H9 (cell line): ENCODE data around the gene PDCD6IP. TPM values are rescaled to one million over a fixed set of nuclear protein-coding genes. Genes with fewer than 3 reads are reported as not detected.

Experiments used
- DNase-seq: peaks from one replicate; pipeline ENCODE4 v3.0.0-alpha.2; 2017
- H2AFZ ChIP-seq: one replicate; pipeline ENCODE4 v1.6.1; 2013; ENCODE audit warnings: mild to moderate bottlenecking, low read length, control low read depth, moderate library complexity
- H2AK5ac ChIP-seq: 2 replicates; pipeline ENCODE4 v1.6.1; 2013; ENCODE audit warnings: low read length, control low read depth, mixed read lengths; ENCODE audit not compliant: insufficient read length
- H2BK120ac ChIP-seq: one replicate; pipeline ENCODE4 v1.6.1; 2013; ENCODE audit warnings: low read depth, mild to moderate bottlenecking, low read length, control low read depth, inconsistent platforms; ENCODE audit not compliant: poor library complexity, severe bottlenecking
- H2BK12ac ChIP-seq: 2 replicates; pipeline ENCODE4 v1.6.1; 2013; ENCODE audit warnings: low read length, control low read depth, mixed read lengths, low read depth; ENCODE audit not compliant: insufficient read length
- H2BK15ac ChIP-seq: 2 replicates; pipeline ENCODE4 v1.6.1; 2013; ENCODE audit warnings: low read depth, low read length, control low read depth
- H2BK20ac ChIP-seq: one replicate; pipeline ENCODE4 v1.6.1; 2013; ENCODE audit warnings: low read depth, mild to moderate bottlenecking, low read length, control low read depth, inconsistent platforms; ENCODE audit not compliant: poor library complexity, severe bottlenecking
- H2BK5ac ChIP-seq: 2 replicates; pipeline ENCODE4 v1.6.1; 2013; ENCODE audit warnings: low read length, control low read depth, mixed read lengths; ENCODE audit not compliant: insufficient read length
- H3K14ac ChIP-seq: 2 replicates; pipeline ENCODE4 v1.6.1; 2013; ENCODE audit warnings: low read length, control low read depth; ENCODE audit not compliant: insufficient read depth
- H3K18ac ChIP-seq: 2 replicates; pipeline ENCODE4 v1.6.1; 2013; ENCODE audit warnings: low read depth, mild to moderate bottlenecking, mixed read lengths, low read length, control low read depth; ENCODE audit not compliant: insufficient read length
- H3K23ac ChIP-seq: 2 replicates; pipeline ENCODE4 v1.6.1; 2013; ENCODE audit warnings: low read length, control low read depth, mixed read lengths, low read depth; ENCODE audit not compliant: insufficient read length
- H3K23me2 ChIP-seq: 2 replicates; pipeline ENCODE4 v1.6.1; 2013; ENCODE audit warnings: low read depth, mild to moderate bottlenecking, mixed read lengths, low read length, control low read depth; ENCODE audit not compliant: insufficient read length, poor library complexity, severe bottlenecking
- H3K27ac ChIP-seq: 2 replicates; pipeline ENCODE4 v1.5.1; 2013; ENCODE audit warnings: low read length, control low read depth, mixed read lengths, low read depth; ENCODE audit not compliant: insufficient read length
- H3K27me3 ChIP-seq: 2 replicates; pipeline ENCODE4 v1.6.1; 2013; ENCODE audit warnings: low read length, control low read depth, inconsistent platforms; ENCODE audit not compliant: insufficient read depth
- H3K4ac ChIP-seq: 2 replicates; pipeline ENCODE4 v1.6.1; 2013; ENCODE audit warnings: low read depth, mild to moderate bottlenecking, control low read depth, inconsistent platforms, low read length, moderate library complexity
- H3K4me1 ChIP-seq: 2 replicates; pipeline ENCODE4 v1.6.1; 2013; ENCODE audit warnings: low read length, control low read depth, inconsistent platforms; ENCODE audit not compliant: insufficient read depth
- H3K4me2 ChIP-seq: 2 replicates; pipeline ENCODE4 v1.6.1; 2013; ENCODE audit warnings: low read length, control low read depth, mixed read lengths; ENCODE audit not compliant: insufficient read length, insufficient read depth
- H3K56ac ChIP-seq: 2 replicates; pipeline ENCODE4 v1.6.1; 2013; ENCODE audit warnings: low read depth, mild to moderate bottlenecking, mixed read lengths, low read length, control low read depth; ENCODE audit not compliant: insufficient read length
- H3K79me1 ChIP-seq: 2 replicates; pipeline ENCODE4 v1.6.1; 2013; ENCODE audit warnings: low read depth, mild to moderate bottlenecking, moderate library complexity, low read length, control low read depth, inconsistent platforms; ENCODE audit not compliant: insufficient read depth, poor library complexity, severe bottlenecking
- H3K79me2 ChIP-seq: 2 replicates; pipeline ENCODE4 v1.6.1; 2013; ENCODE audit warnings: low read length, control low read depth, inconsistent platforms; ENCODE audit not compliant: insufficient read depth
- H3K9ac ChIP-seq: 2 replicates; pipeline ENCODE4 v1.6.1; 2013; ENCODE audit warnings: low read length, control low read depth, mixed read lengths; ENCODE audit not compliant: insufficient read length; ENCODE audit errors: extremely low read depth
- H3K9me3 ChIP-seq: one replicate; pipeline ENCODE4 v1.6.1; 2013; ENCODE audit warnings: low read depth, low read length, inconsistent platforms; ENCODE audit not compliant: control insufficient read depth
- H3T11ph ChIP-seq: one replicate; pipeline ENCODE4 v1.6.1; 2013; ENCODE audit warnings: mild to moderate bottlenecking, low read length, control low read depth, inconsistent platforms
- H4K20me1 ChIP-seq: one replicate; pipeline ENCODE4 v1.6.1; 2013; ENCODE audit not compliant: control insufficient read depth, insufficient read length, insufficient read depth
- H4K5ac ChIP-seq: 2 replicates; pipeline ENCODE4 v1.6.1; 2013; ENCODE audit warnings: low read depth, mild to moderate bottlenecking, mixed read lengths, low read length, control low read depth; ENCODE audit not compliant: insufficient read length
- H4K8ac ChIP-seq: replicated peaks from 2 replicates; pipeline ENCODE4 v1.6.1; 2013; ENCODE audit warnings: low read length, control low read depth, mixed read lengths, low read depth; ENCODE audit not compliant: insufficient read length
- H4K91ac ChIP-seq: 2 replicates; pipeline ENCODE4 v1.6.1; 2013; ENCODE audit warnings: low read depth, mild to moderate bottlenecking, moderate library complexity, mixed read lengths, low read length, control low read depth; ENCODE audit not compliant: insufficient read length
- H3K27ac Mint-ChIP-seq, 3 experiments: 2 replicates in 2 of 3; 3 replicates in 1 of 3; pipeline ENCODE4 v1.8.0; 2020 to 2021; ENCODE audit warnings: mixed read lengths in 3 of 3, mild to moderate bottlenecking in 1 of 3, moderate library complexity in 1 of 3
- H3K27me3 Mint-ChIP-seq: 2 replicates; pipeline ENCODE4 v1.8.0; 2021; ENCODE audit warnings: low read depth, mild to moderate bottlenecking, moderate library complexity, mixed read lengths
- H3K36me3 Mint-ChIP-seq, 3 experiments: 2 replicates in 2 of 3; 3 replicates in 1 of 3; pipeline ENCODE4 v1.8.0; 2020 to 2021; ENCODE audit warnings: low read depth in 3 of 3, mixed read lengths in 3 of 3; ENCODE audit not compliant: insufficient read depth in 1 of 3
- H3K4me1 Mint-ChIP-seq, 2 experiments: 2 replicates each; pipeline ENCODE4 v1.8.0; 2020; ENCODE audit warnings: mixed read lengths in 2 of 2
- H3K4me3 Mint-ChIP-seq, 2 experiments: 2 replicates in 1 of 2; 3 replicates in 1 of 2; pipeline ENCODE4 v1.8.0; 2020 to 2021; ENCODE audit warnings: mild to moderate bottlenecking in 2 of 2, mixed read lengths in 2 of 2, moderate library complexity in 1 of 2
- H3K9me3 Mint-ChIP-seq, 2 experiments: 2 replicates in 1 of 2; 3 replicates in 1 of 2; pipeline ENCODE4 v1.8.0; 2020; ENCODE audit warnings: mild to moderate bottlenecking in 2 of 2, mixed read lengths in 2 of 2, moderate library complexity in 1 of 2
- WGBS: extraction: QIAGEN DNeasy Blood & Tissue Kit; methylation state at CpG from one replicate; pipeline ENCODE4 v1.1.7; 2013; ENCODE audit warnings: missing lambda C conversion rate, low lambda C conversion rate, mixed read lengths; ENCODE audit not compliant: insufficient read length; ENCODE audit errors: extremely low coverage; 5-methylcytosine and 5-hydroxymethylcytosine counted together
- total RNA-seq: library from RNA; stranded (reverse); gene quantifications from 2 replicates; pipeline ENCODE4 v1.2.1, GENCODE V29; 2021
- TF ChIP-seq, protein P1 (sequence below): fragments of 200-600 bp; sonication (generic); conservative IDR thresholded peaks from 3 replicates; pipeline ENCODE4 v1.8.0; 2021; ENCODE audit warnings: antibody characterized with exemption, mild to moderate bottlenecking

The PDCD6IP gene
- total RNA-seq, 1 experiment from 2014 or later, result 109 TPM

DNA sequence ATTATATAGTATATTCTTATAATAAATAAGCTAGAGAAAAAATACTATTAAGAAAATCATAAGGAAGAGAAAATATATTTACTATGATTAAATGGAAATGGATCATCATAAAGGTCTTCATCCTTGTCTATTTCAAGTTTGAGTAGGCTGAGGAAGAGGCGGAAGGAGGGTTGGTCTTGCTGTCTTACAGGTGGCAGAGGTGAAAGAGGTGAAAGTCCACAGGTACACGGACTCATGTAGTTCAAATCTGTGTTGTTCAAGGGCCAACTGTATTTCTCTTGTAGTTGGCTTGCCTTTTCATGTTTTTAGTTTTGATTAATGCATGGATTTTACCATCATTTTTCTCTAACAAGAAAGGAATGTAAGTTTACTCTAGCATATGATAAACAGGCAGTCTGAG lies 41.7 kb downstream of the PDCD6IP start:
- no peaks in the 10 kb centered on the region for H3K9me3 ChIP-seq
- H2AK5ac ChIP-seq, result no peak overlapping the region
- H3K79me2 ChIP-seq, result no peaks in the 10 kb centered on the region
- no CpG with 5 or more reads among the region's 2 CpGs for WGBS
- no peaks in the 10 kb centered on the region for H3K23me2 ChIP-seq
- H4K5ac ChIP-seq, result no peak overlapping the region
- no peak overlapping the region for H4K91ac ChIP-seq
- H3K4ac ChIP-seq, result no peak overlapping the region
- no peak overlapping the region for H3K23ac ChIP-seq
- DNase-seq, result no peak
- no peak overlapping the region for H2BK5ac ChIP-seq
- no peaks in the 10 kb centered on the region for H4K20me1 ChIP-seq
- H3K27ac ChIP-seq, result no peak overlapping the region
- no peaks in the 10 kb centered on the region for H3K79me1 ChIP-seq
- Mint-ChIP-seq H3K27me3 (no peaks in the 10 kb centered on the region), H3K36me3 (peaks cover 4 to 48% (median 26%) of the 10 kb centered on the region in 3 experiments; a peak in 6 of 7 replicates), H3K9me3 (no peaks in the 10 kb centered on the region), H3K27ac (peak overlapping the region in 1 of 3 experiments; percentile 20; a peak in 1 of 7 replicates), H3K4me1 (no peaks in the 10 kb centered on the region), H3K4me3 (no peak overlapping the region)
- no peak overlapping the region for H2AFZ ChIP-seq
- no peak overlapping the region for H2BK120ac ChIP-seq
- H2BK12ac ChIP-seq, result no peak overlapping the region
- H3K56ac ChIP-seq, result no peak overlapping the region
- no peak overlapping the region for H2BK15ac ChIP-seq
- H3K14ac ChIP-seq, result no peak overlapping the region
- H3K27me3 ChIP-seq, result no peaks in the 10 kb centered on the region
- H3T11ph ChIP-seq, result no peak overlapping the region
- H3K9ac ChIP-seq, result no peak overlapping the region
- no peak overlapping the region for H3K4me2 ChIP-seq
- H3K4me1 ChIP-seq, result no peaks in the 10 kb centered on the region
- H3K18ac ChIP-seq, result no peak overlapping the region
- H4K8ac ChIP-seq, result no peak overlapping the region
- TF ChIP-seq, protein P1, sequence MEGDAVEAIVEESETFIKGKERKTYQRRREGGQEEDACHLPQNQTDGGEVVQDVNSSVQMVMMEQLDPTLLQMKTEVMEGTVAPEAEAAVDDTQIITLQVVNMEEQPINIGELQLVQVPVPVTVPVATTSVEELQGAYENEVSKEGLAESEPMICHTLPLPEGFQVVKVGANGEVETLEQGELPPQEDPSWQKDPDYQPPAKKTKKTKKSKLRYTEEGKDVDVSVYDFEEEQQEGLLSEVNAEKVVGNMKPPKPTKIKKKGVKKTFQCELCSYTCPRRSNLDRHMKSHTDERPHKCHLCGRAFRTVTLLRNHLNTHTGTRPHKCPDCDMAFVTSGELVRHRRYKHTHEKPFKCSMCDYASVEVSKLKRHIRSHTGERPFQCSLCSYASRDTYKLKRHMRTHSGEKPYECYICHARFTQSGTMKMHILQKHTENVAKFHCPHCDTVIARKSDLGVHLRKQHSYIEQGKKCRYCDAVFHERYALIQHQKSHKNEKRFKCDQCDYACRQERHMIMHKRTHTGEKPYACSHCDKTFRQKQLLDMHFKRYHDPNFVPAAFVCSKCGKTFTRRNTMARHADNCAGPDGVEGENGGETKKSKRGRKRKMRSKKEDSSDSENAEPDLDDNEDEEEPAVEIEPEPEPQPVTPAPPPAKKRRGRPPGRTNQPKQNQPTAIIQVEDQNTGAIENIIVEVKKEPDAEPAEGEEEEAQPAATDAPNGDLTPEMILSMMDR, result no peak
- no peak overlapping the region for H2BK20ac ChIP-seq
